Measurements from ENCODE around the gene BNIP2. TPM values are rescaled to one million over a fixed set of nuclear protein-coding genes. Genes with fewer than 3 reads are reported as not detected.

BNIP2 gene
- total RNA-seq, 1 experiment from 2014 or later = 53.1 TPM

DNA sequence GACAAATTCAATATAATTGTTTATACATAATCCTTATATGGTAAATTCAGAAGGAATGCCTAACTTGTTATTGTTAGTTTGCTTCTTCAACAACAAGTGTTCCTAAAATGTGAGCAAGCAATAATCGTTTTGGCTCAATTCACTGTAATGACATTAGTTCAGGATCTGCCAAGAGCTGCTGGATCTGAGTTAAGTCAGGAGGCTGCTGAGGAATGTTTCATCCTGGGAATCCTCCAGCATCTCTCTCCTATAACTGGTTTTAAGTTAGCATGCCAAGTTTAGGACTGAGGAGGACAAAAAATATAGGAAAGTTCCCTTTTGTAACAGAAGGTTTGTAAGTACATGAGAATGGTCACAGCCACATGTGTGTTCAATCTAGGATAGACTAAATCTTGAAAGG lies 26.9 kb downstream of the BNIP2 start:
- POLR2A ChIA-PET = no interaction called here
- no peak for ATAC-seq
- no TSS peak for BruUV-seq (replicated peaks)

DNA sequence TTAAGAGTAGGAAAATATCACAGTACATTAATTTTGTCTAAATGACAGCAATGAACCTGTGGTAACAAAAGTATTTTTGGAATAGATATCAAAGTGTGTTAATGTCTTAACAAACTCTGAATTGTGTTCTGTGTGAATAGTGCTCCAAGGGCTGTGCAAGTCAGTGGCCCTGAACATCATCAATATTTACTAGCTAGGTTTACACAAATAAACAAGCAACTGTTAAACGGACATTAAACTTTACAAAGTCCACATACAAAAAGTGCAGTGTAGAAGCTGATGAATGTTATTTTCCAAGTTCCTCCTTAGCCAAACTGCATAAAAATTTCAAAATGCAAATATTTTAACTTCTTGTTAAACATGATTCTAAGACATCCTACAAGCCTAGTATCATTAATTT lies 29.8 kb downstream of the BNIP2 start:
- no TSS peak for BruUV-seq (replicated peaks)
- H3K36me3 ChIP-seq (ENCODE audit: control insufficient read depth in 1 of 2, insufficient read depth in 2 of 2, low read length in 2 of 2) = peaks cover 5 to 8% of the 10 kb centered on the region in 2 experiments; a peak in 3 of 4 replicates
- POLR2A ChIA-PET = no interaction called here
- no peaks in the 10 kb centered on the region for H3K9me3 ChIP-seq (ENCODE audit: control insufficient read depth in 1 of 2, insufficient read depth in 1 of 2, low read depth in 1 of 2, low read length in 2 of 2)
- CTCF ChIA-PET = no interaction called here
- H3K4me2 ChIP-seq (ENCODE audit: low read length) = no peak overlapping the region
- no peak overlapping the region for H3K4me3 ChIP-seq (replicated peaks in 1 of 2; ENCODE audit: low read depth in 1 of 2, low read length in 2 of 2)
- H3K27ac ChIP-seq (ENCODE audit: low read depth, low read length) = no peak overlapping the region
- intact Hi-C loops (cut with micrococcal nuclease) = no loop called here
- peaks cover 29% of the 10 kb centered on the region for H3K79me2 ChIP-seq (ENCODE audit: insufficient read depth, low read length)
- no peak overlapping the region for H3K9ac ChIP-seq (ENCODE audit: low read length)
- no peak for ATAC-seq
- no peaks in the 10 kb centered on the region for H3K9me2 ChIP-seq (ENCODE audit: insufficient read depth)
- H4K20me1 ChIP-seq (ENCODE audit: insufficient read depth) = no peaks in the 10 kb centered on the region
- H2AFZ ChIP-seq (ENCODE audit: low read depth, low read length, poor library complexity, severe bottlenecking) = no peak overlapping the region
- no peak for DNase-seq (ENCODE audit: low read depth, low spot score)
- no peaks in the 10 kb centered on the region for H3K27me3 ChIP-seq (ENCODE audit: insufficient read depth, low read length)
- RAD21 ChIA-PET (ENCODE audit: low non-redundant PET in 1 of 2, low total read pairs in 2 of 2, uncharacterized antibody in 2 of 2, unreplicated experiment in 2 of 2) = no interaction called here
- peaks cover 6 to 20% of the 10 kb centered on the region in 2 experiments for H3K4me1 ChIP-seq (ENCODE audit: control insufficient read depth in 1 of 2, insufficient read depth in 2 of 2, low read length in 2 of 2)
- TF ChIP-seq SP1 (IDR thresholded peaks at IDR 0.05; ENCODE audit: low read depth) = no peak
- no peak for TF ChIP-seq EGR1 (IDR thresholded peaks at IDR 0.05; ENCODE audit: low read depth)
- TF ChIP-seq, protein P1, sequence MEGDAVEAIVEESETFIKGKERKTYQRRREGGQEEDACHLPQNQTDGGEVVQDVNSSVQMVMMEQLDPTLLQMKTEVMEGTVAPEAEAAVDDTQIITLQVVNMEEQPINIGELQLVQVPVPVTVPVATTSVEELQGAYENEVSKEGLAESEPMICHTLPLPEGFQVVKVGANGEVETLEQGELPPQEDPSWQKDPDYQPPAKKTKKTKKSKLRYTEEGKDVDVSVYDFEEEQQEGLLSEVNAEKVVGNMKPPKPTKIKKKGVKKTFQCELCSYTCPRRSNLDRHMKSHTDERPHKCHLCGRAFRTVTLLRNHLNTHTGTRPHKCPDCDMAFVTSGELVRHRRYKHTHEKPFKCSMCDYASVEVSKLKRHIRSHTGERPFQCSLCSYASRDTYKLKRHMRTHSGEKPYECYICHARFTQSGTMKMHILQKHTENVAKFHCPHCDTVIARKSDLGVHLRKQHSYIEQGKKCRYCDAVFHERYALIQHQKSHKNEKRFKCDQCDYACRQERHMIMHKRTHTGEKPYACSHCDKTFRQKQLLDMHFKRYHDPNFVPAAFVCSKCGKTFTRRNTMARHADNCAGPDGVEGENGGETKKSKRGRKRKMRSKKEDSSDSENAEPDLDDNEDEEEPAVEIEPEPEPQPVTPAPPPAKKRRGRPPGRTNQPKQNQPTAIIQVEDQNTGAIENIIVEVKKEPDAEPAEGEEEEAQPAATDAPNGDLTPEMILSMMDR (IDR thresholded peaks at IDR 0.05 in 2 of 3, conservative IDR thresholded peaks at IDR 0.05 in 1 of 3; ENCODE audit: borderline replicate concordance in 1 of 3, insufficient read depth in 1 of 3, low read depth in 2 of 3, low read length in 2 of 3) = no peak
- TF ChIP-seq POLR2AphosphoS5 (IDR thresholded peaks at IDR 0.05; ENCODE audit: low read depth, low read length) = no peak
- no peak for TF ChIP-seq CEBPB (IDR thresholded peaks at IDR 0.05; ENCODE audit: low read depth)
- no peak for TF ChIP-seq ELF1 (IDR thresholded peaks at IDR 0.05; ENCODE audit: borderline replicate concordance, low read depth)
- no peak for TF ChIP-seq JUND (IDR thresholded peaks at IDR 0.05)
- TF ChIP-seq, protein P2, sequence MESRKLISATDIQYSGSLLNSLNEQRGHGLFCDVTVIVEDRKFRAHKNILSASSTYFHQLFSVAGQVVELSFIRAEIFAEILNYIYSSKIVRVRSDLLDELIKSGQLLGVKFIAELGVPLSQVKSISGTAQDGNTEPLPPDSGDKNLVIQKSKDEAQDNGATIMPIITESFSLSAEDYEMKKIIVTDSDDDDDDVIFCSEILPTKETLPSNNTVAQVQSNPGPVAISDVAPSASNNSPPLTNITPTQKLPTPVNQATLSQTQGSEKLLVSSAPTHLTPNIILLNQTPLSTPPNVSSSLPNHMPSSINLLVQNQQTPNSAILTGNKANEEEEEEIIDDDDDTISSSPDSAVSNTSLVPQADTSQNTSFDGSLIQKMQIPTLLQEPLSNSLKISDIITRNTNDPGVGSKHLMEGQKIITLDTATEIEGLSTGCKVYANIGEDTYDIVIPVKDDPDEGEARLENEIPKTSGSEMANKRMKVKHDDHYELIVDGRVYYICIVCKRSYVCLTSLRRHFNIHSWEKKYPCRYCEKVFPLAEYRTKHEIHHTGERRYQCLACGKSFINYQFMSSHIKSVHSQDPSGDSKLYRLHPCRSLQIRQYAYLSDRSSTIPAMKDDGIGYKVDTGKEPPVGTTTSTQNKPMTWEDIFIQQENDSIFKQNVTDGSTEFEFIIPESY (IDR thresholded peaks at IDR 0.05; ENCODE audit: extremely low read depth, insufficient replicate concordance, low read length) = no peak
- TF ChIP-seq SRF (IDR thresholded peaks at IDR 0.05; ENCODE audit: low read depth) = no peak
- TF ChIP-seq ZNF274 (IDR thresholded peaks at IDR 0.05; ENCODE audit: low read depth, low read length) = no peak
- TF ChIP-seq ZFX (IDR thresholded peaks at IDR 0.05) = no peak
- no peak for TF ChIP-seq POLR2A (IDR thresholded peaks at IDR 0.05; ENCODE audit: borderline replicate concordance, extremely low read depth, insufficient read depth, insufficient read length)
- TF ChIP-seq YY1 (IDR thresholded peaks at IDR 0.05; ENCODE audit: extremely low read depth, insufficient replicate concordance, low read depth, low read length) = no peak
- TF ChIP-seq, protein P3, sequence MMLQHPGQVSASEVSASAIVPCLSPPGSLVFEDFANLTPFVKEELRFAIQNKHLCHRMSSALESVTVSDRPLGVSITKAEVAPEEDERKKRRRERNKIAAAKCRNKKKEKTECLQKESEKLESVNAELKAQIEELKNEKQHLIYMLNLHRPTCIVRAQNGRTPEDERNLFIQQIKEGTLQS (IDR thresholded peaks at IDR 0.05) = no peak
- TF ChIP-seq, protein P4, sequence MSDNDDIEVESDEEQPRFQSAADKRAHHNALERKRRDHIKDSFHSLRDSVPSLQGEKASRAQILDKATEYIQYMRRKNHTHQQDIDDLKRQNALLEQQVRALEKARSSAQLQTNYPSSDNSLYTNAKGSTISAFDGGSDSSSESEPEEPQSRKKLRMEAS (IDR thresholded peaks at IDR 0.05) = no peak
- TF ChIP-seq RAD21 (IDR thresholded peaks at IDR 0.05; ENCODE audit: low read depth) = no peak
- TF ChIP-seq EZH2phosphoT487 (IDR thresholded peaks at IDR 0.05; ENCODE audit: borderline replicate concordance) = no peak

More for the DNA sequence above, 26.9 kb downstream of the BNIP2 start:
- Histone ChIP-seq H3K4me1 (ENCODE audit: control insufficient read depth in 1 of 2, insufficient read depth in 2 of 2, low read length in 2 of 2) (peaks cover 0 to 8% of the 10 kb centered on the region in 2 experiments; a peak in 3 of 4 replicates), H4K20me1 (ENCODE audit: insufficient read depth) (no peaks in the 10 kb centered on the region; the same call in 1 of the 2 replicates), H3K79me2 (ENCODE audit: insufficient read depth, low read length) (peaks cover under 1% of the 10 kb centered on the region; the same call in 1 of the 2 replicates), H3K27ac (ENCODE audit: low read depth, low read length) (no peak overlapping the region), H3K9me3 (ENCODE audit: control insufficient read depth in 1 of 2, insufficient read depth in 1 of 2, low read depth in 1 of 2, low read length in 2 of 2) (no peaks in the 10 kb centered on the region), H2AFZ (ENCODE audit: low read depth, low read length, poor library complexity, severe bottlenecking) (no peak overlapping the region), H3K4me3 (replicated peaks in 1 of 2; ENCODE audit: low read depth in 1 of 2, low read length in 2 of 2) (no peak overlapping the region), H3K4me2 (ENCODE audit: low read length) (no peak overlapping the region), H3K36me3 (ENCODE audit: control insufficient read depth in 1 of 2, insufficient read depth in 2 of 2, low read length in 2 of 2) (peaks cover 0 to 6% of the 10 kb centered on the region in 2 experiments; a peak in 3 of 4 replicates), H3K9ac (ENCODE audit: low read length) (no peak overlapping the region), H3K9me2 (ENCODE audit: insufficient read depth) (no peaks in the 10 kb centered on the region), H3K27me3 (ENCODE audit: insufficient read depth, low read length) (no peaks in the 10 kb centered on the region)
- intact Hi-C loops (cut with micrococcal nuclease) = no loop called here
- DNase-seq (ENCODE audit: low read depth, low spot score) = no peak
- TF ChIP-seq, protein P4 (IDR thresholded peaks at IDR 0.05) = no peak
- no peak for TF ChIP-seq EZH2phosphoT487 (IDR thresholded peaks at IDR 0.05; ENCODE audit: borderline replicate concordance)
- ChIA-PET RAD21 (ENCODE audit: low non-redundant PET in 1 of 2, low total read pairs in 2 of 2, uncharacterized antibody in 2 of 2, unreplicated experiment in 2 of 2) (no interaction called here), CTCF (no interaction called here)

All from HCT116 (cell line).